ENCODE results near the gene SMIM5. TPM values are rescaled to one million over a fixed set of nuclear protein-coding genes. Genes with fewer than 3 reads are reported as not detected.

SMIM5 gene
- total RNA-seq, 4 donors from 2014 or later, result 3.8 to 6.8 (median 5.0) TPM

GRCh38 chr17:75595920-75596313 lies 37.3 kb upstream of the SMIM5 start:
- Histone ChIP-seq H3K27ac (no peak overlapping the region), H3K36me3 (no peaks in the 10 kb centered on the region), H3K4me1 (no peaks in the 10 kb centered on the region), H3K27me3 (no peaks in the 10 kb centered on the region), H3K9me3 (no peaks in the 10 kb centered on the region), H3K4me3 (no peak overlapping the region)
- ATAC-seq, result no peak
- TF ChIP-seq POLR2A (IDR thresholded peaks at IDR 0.05), result no peak
- TF ChIP-seq CTCF (IDR thresholded peaks at IDR 0.05), result no peak
- TF ChIP-seq EP300 (IDR thresholded peaks at IDR 0.05), result no peak
- no peak for TF ChIP-seq POLR2AphosphoS5 (IDR thresholded peaks at IDR 0.05)
- WGBS, 2 donors (ENCODE audit: low coverage in 1 of 2), result 80 to 100% methylated on average over 1 of the region's 6 CpGs

GRCh38 chr17:75596320-75597087 lies 36.7 kb upstream of the SMIM5 start:
- 100% methylated on average over 1 of the region's 17 CpGs; no CpG with 5 or more reads in 1 of the 2 donors for WGBS, 2 donors (ENCODE audit: low coverage in 1 of 2)
- no peaks in the 10 kb centered on the region for H3K27me3 ChIP-seq
- no peak for TF ChIP-seq EP300 (IDR thresholded peaks at IDR 0.05)
- TF ChIP-seq POLR2AphosphoS5 (IDR thresholded peaks at IDR 0.05), result no peak
- no peaks in the 10 kb centered on the region for H3K9me3 ChIP-seq
- no peak for ATAC-seq
- no peaks in the 10 kb centered on the region for H3K4me1 ChIP-seq
- H3K36me3 ChIP-seq, result no peaks in the 10 kb centered on the region
- no peak overlapping the region for H3K27ac ChIP-seq
- no peak overlapping the region for H3K4me3 ChIP-seq

GRCh38 chr17:75601057-75601987 lies 31.9 kb upstream of the SMIM5 start:
- no peaks in the 10 kb centered on the region for H3K27me3 ChIP-seq
- H3K4me3 ChIP-seq, result no peak overlapping the region
- ATAC-seq, result no peak
- H3K9me3 ChIP-seq, result no peaks in the 10 kb centered on the region
- no peak overlapping the region for H3K27ac ChIP-seq
- H3K4me1 ChIP-seq, result no peaks in the 10 kb centered on the region
- H3K36me3 ChIP-seq, result peaks cover 0 to 7% of the 10 kb centered on the region in 2 donors
- 57 to 82% methylated on average over 6 to 10 of the region's 28 CpGs for WGBS, 2 donors (ENCODE audit: low coverage in 1 of 2)
- TF ChIP-seq POLR2A (IDR thresholded peaks at IDR 0.05) (no peak), POLR2AphosphoS5 (IDR thresholded peaks at IDR 0.05) (no peak), EP300 (IDR thresholded peaks at IDR 0.05) (no peak), CTCF (IDR thresholded peaks at IDR 0.05) (peak in 3 of 4 experiments; percentile 25 to 61 (median 26))

GRCh38 chr17:75602644-75603043 lies 30.6 kb upstream of the SMIM5 start:
- no CpG with 5 or more reads among the region's 12 CpGs for WGBS, 2 donors (ENCODE audit: low coverage in 1 of 2)
- ATAC-seq, result no peak

More at GRCh38 chr17:75602644-75603043, 30.6 kb upstream of the SMIM5 start:
- TF ChIP-seq POLR2A (IDR thresholded peaks at IDR 0.05) (no peak), POLR2AphosphoS5 (IDR thresholded peaks at IDR 0.05) (no peak), CTCF (IDR thresholded peaks at IDR 0.05) (no peak), EP300 (IDR thresholded peaks at IDR 0.05) (no peak)
- Histone ChIP-seq H3K4me3 (no peak overlapping the region), H3K27ac (no peak overlapping the region), H3K9me3 (no peaks in the 10 kb centered on the region), H3K27me3 (no peaks in the 10 kb centered on the region), H3K4me1 (no peaks in the 10 kb centered on the region), H3K36me3 (peaks cover 0 to 13% of the 10 kb centered on the region in 2 donors)

Data from gastroesophageal sphincter (tissue), 4 donors.